HEK293T (cell line): ENCODE measurements around the gene CETN3.

ENCODE experiments used
- ARNT ChIP-seq: fragments of 450-650 bp; IDR thresholded peaks from 2 replicates; pipeline ENCODE4 v1.6.1; 2017; ENCODE audit warnings: mild to moderate bottlenecking
- BHLHE40 ChIP-seq: fragments of 450-650 bp; IDR thresholded peaks from 2 replicates; pipeline ENCODE4 v1.6.1; 2016; ENCODE audit warnings: mild to moderate bottlenecking, moderate library complexity, borderline replicate concordance
- ELF4 ChIP-seq: fragments of 450-650 bp; IDR thresholded peaks from 2 replicates; pipeline ENCODE4 v1.6.1; 2017; ENCODE audit warnings: antibody characterized with exemption
- FOXK2 ChIP-seq: fragments of 450-650 bp; IDR thresholded peaks from 2 replicates; pipeline ENCODE4 v1.6.1; 2016; ENCODE audit warnings: mild to moderate bottlenecking
- FOXM1 ChIP-seq: fragments of 450-650 bp; IDR thresholded peaks from 2 replicates; pipeline ENCODE4 v1.6.1; 2017; ENCODE audit warnings: mild to moderate bottlenecking, borderline replicate concordance
- L3MBTL2 ChIP-seq: fragments of 450-650 bp; conservative IDR thresholded peaks from 2 replicates; pipeline ENCODE4 v1.6.1; 2016; ENCODE audit warnings: mild to moderate bottlenecking
- LEF1 ChIP-seq: fragments of 450-650 bp; IDR thresholded peaks from 2 replicates; pipeline ENCODE4 v1.6.1; 2017; ENCODE audit warnings: mild to moderate bottlenecking, borderline replicate concordance
- NFRKB ChIP-seq: fragments of 450-650 bp; IDR thresholded peaks from 2 replicates; pipeline ENCODE4 v1.6.1; 2016; ENCODE audit warnings: mild to moderate bottlenecking, moderate library complexity
- PKNOX1 ChIP-seq: fragments of 450-650 bp; IDR thresholded peaks from 2 replicates; pipeline ENCODE4 v1.6.1; 2016
- SP1 ChIP-seq: fragments of 450-650 bp; IDR thresholded peaks from 2 replicates; pipeline ENCODE4 v1.6.1; 2017
- SUZ12 ChIP-seq: fragments of 450-650 bp; IDR thresholded peaks from 2 replicates; pipeline ENCODE4 v1.6.1; 2016; ENCODE audit warnings: mild to moderate bottlenecking
- TARDBP ChIP-seq: fragments of 450-650 bp; IDR thresholded peaks from 2 replicates; pipeline ENCODE4 v1.6.1; 2016
- ZNF384 ChIP-seq: fragments of 450-650 bp; IDR thresholded peaks from 2 replicates; pipeline ENCODE4 v1.6.1; 2016

DNA sequence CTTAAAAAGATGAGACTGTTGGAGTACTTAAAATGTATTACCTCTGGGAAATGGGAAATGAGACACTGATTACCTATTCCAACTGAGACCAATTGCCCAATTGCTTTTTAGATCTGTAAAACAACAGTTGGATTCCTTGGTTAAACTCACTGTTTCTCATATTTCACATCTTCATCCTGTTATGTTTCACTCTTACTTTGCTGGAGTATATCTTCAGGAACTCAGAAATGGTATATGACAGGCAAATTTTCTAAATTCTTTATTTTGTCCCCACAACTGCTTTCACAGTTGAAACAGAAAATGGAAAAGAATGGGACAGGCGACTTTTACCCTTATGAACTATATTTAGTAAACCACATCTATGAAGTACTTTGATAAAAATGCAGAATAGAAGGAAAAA, 8.7 kb upstream of the CETN3 start:
- TF ChIP-seq SUZ12 (no peak), L3MBTL2 (no peak), TARDBP (no peak), SP1 (no peak), ELF4 (no peak), ARNT (no peak), FOXM1 (no peak), BHLHE40 (no peak), FOXK2 (no peak), NFRKB (no peak), LEF1 (no peak), ZNF384 (no peak), PKNOX1 (no peak)
